Sigmoid colon (tissue), 4 donors: ENCODE data around the gene MYO19.

Source experiments
- POLR2A ChIP-seq, 2 donors: fragments of 450-650 bp; IDR thresholded peaks; one replicate each; pipeline ENCODE4 v1.6.1; 2016; ENCODE audit warnings: antibody characterized with exemption in 2 of 2, mild to moderate bottlenecking in 2 of 2, moderate library complexity in 2 of 2
- POLR2AphosphoS5 ChIP-seq, 4 donors: sonication (generic); formaldehyde crosslinking; IDR thresholded peaks; one replicate each; pipeline ENCODE4 v1.6.1; 2017; ENCODE audit warnings: antibody characterized with exemption in 4 of 4
- TF ChIP-seq, protein P1 (sequence below), 4 experiments: fragments of 450-650 bp in 3 of 4; fragments of 200-600 bp in 1 of 4; IDR thresholded peaks; one replicate each; pipeline ENCODE4 v1.5.1; 2016 to 2019; ENCODE audit warnings: antibody characterized with exemption in 4 of 4, mild to moderate bottlenecking in 3 of 4, moderate library complexity in 2 of 4

DNA sequence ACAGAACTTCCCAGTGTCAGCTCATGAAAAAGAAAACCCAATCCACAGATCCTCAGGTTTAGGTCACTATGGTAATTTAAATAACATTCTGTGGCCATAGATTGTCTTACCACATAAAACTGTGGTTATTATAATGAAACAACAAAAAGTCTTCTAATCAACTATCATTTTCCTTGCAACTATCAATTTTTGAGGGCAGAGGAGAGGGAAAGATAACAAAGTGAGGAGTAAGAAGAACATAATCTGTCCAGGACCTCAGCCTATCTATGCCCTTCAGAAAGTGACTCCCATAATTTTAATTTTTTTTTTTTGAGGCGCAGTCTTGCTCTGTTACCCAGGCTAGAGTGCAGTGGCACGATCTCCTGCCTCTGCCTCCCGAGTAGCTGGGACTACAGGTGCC is 6.0 kb upstream of the MYO19 start:
- TF ChIP-seq, protein P1, sequence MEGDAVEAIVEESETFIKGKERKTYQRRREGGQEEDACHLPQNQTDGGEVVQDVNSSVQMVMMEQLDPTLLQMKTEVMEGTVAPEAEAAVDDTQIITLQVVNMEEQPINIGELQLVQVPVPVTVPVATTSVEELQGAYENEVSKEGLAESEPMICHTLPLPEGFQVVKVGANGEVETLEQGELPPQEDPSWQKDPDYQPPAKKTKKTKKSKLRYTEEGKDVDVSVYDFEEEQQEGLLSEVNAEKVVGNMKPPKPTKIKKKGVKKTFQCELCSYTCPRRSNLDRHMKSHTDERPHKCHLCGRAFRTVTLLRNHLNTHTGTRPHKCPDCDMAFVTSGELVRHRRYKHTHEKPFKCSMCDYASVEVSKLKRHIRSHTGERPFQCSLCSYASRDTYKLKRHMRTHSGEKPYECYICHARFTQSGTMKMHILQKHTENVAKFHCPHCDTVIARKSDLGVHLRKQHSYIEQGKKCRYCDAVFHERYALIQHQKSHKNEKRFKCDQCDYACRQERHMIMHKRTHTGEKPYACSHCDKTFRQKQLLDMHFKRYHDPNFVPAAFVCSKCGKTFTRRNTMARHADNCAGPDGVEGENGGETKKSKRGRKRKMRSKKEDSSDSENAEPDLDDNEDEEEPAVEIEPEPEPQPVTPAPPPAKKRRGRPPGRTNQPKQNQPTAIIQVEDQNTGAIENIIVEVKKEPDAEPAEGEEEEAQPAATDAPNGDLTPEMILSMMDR (IDR thresholded peaks at IDR 0.05) = no peak
- TF ChIP-seq POLR2AphosphoS5 (IDR thresholded peaks at IDR 0.05) (no peak), POLR2A (IDR thresholded peaks at IDR 0.05) (no peak)
